ENCODE results near the gene USP2. TPM values are rescaled to one million over a fixed set of nuclear protein-coding genes. Genes with fewer than 3 reads are reported as not detected.

The USP2 gene
- total RNA-seq, 1 experiment from 2014 or later: 5.7 TPM

DNA sequence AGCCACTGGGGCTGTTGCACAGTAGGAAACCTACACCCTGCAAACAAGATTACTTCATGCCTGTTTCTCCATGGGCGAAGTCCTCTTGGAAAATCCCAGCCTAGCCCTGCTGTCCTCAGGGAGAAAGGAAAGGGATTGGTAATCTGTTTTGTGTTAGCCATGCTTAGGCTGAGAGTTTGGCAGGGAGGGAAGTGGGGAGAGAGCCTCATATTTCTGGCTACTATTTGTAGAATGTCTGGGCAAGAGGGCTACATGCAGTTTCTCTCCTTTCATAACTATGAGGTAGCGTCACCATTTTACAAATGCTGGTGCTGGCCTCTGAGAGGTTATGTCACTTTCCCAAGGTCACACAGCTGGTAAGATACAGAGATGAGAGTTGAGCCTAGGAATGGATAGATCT is 34.2 kb downstream of the USP2 start:
- H3K27me3 Mint-ChIP-seq (ENCODE audit: low read depth): peaks cover 77% of the 10 kb centered on the region
- Histone ChIP-seq H3K18ac (ENCODE audit: insufficient read length, low read depth, low read length) (no peak overlapping the region), H4K8ac (replicated peaks; ENCODE audit: insufficient read length, low read depth, low read length) (no peak overlapping the region), H3K27ac (ENCODE audit: insufficient read length, low read depth, low read length) (no peak overlapping the region), H3K14ac (ENCODE audit: insufficient read depth, low read length) (no peak overlapping the region), H2BK5ac (ENCODE audit: insufficient read length, low read length) (no peak overlapping the region), H3K27me3 (ENCODE audit: insufficient read depth, low read length) (no peaks in the 10 kb centered on the region; the same call in 1 of the 2 replicates), H3K56ac (ENCODE audit: insufficient read length, low read depth, low read length) (no peak overlapping the region), H4K20me1 (ENCODE audit: control insufficient read depth, insufficient read depth, insufficient read length) (no peaks in the 10 kb centered on the region), H2AK5ac (ENCODE audit: insufficient read length, low read length) (no peak overlapping the region), H3K9ac (ENCODE audit: extremely low read depth, insufficient read length, low read length) (no peak overlapping the region), H2BK15ac (ENCODE audit: low read depth, low read length) (no peak overlapping the region), H3K4ac (ENCODE audit: low read depth, low read length) (no peak overlapping the region), H3T11ph (ENCODE audit: low read length) (no peak overlapping the region), H3K23ac (ENCODE audit: insufficient read length, low read depth, low read length) (no peak overlapping the region), H4K5ac (ENCODE audit: insufficient read length, low read depth, low read length) (no peak overlapping the region), H3K79me1 (ENCODE audit: insufficient read depth, low read depth, low read length, poor library complexity, severe bottlenecking) (no peaks in the 10 kb centered on the region), H2BK120ac (ENCODE audit: low read depth, low read length, poor library complexity, severe bottlenecking) (no peak overlapping the region), H3K9me3 (ENCODE audit: control insufficient read depth, low read depth, low read length) (no peaks in the 10 kb centered on the region), H2AFZ (ENCODE audit: low read length) (no peak overlapping the region), H3K79me2 (ENCODE audit: insufficient read depth, low read length) (no peaks in the 10 kb centered on the region), H3K23me2 (ENCODE audit: insufficient read length, low read depth, low read length, poor library complexity, severe bottlenecking) (no peaks in the 10 kb centered on the region), H3K4me2 (ENCODE audit: insufficient read depth, insufficient read length, low read length) (no peak overlapping the region), H2BK20ac (ENCODE audit: low read depth, low read length, poor library complexity, severe bottlenecking) (no peak overlapping the region), H2BK12ac (ENCODE audit: insufficient read length, low read depth, low read length) (no peak overlapping the region), H4K91ac (ENCODE audit: insufficient read length, low read depth, low read length) (no peak overlapping the region), H3K4me1 (ENCODE audit: insufficient read depth, low read length) (no peaks in the 10 kb centered on the region)
- TF ChIP-seq CTCF (conservative IDR thresholded peaks at IDR 0.05): no peak
- H3K4me1 Mint-ChIP-seq: peaks cover 5 to 15% of the 10 kb centered on the region in 2 experiments; a peak in 2 of 4 replicates
- H3K9me3 Mint-ChIP-seq: 0 out of 5 replicates have a peak, but pooled peaks cover 0 to 4% of the 10 kb centered on the region in 2 experiments
- no peak overlapping the region for H3K27ac Mint-ChIP-seq
- no CpG with 5 or more reads among the region's 2 CpGs for WGBS (ENCODE audit: extremely low coverage, insufficient read length, low lambda C conversion rate)
- no peak overlapping the region; a peak in 1 of 5 replicates for H3K4me3 Mint-ChIP-seq
- DNase-seq: no peak
- no peaks in the 10 kb centered on the region for H3K36me3 Mint-ChIP-seq (ENCODE audit: insufficient read depth in 1 of 3, low read depth in 3 of 3)
